Measurements from ENCODE around the gene TINAG. TPM values are rescaled to one million over a fixed set of nuclear protein-coding genes. Genes with fewer than 3 reads are reported as not detected.

Gene TINAG
- total and polyA plus RNA-seq, 12 donors: not detected

DNA sequence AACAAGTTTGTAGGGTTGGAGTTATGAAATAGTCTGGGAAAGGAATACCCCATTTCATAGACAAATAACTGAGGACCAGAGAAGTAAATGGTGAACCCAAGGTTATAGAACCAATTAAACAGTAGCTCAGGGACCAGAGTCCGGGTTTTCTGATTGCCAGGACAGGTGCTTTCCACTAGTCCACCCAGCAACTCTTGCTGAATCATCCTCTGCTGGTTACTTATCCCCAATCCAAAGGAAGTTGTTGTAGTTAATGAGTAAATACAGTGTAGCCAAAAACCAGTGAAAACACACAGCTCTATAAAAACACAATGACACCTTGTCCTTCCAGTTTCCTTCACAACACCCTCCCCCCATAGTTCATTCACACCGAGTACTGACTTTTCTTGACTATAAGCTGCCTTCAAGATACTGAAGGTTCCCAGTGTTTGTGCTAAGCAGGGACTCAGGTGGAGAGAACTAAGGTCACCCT is 766 bp upstream of the TINAG start:
- intact Hi-C loops (cut with DNase I): no loop called here
- DNase-seq: no peak
- no peaks in the 10 kb centered on the region for H3K36me3 ChIP-seq (replicated peaks in 1 of 2)
- H3K4me3 ChIP-seq: no peak overlapping the region
- H3K27ac ChIP-seq: no peak overlapping the region
- no peak for TF ChIP-seq POLR2A (IDR thresholded peaks at IDR 0.05)
- TF ChIP-seq, protein P1, sequence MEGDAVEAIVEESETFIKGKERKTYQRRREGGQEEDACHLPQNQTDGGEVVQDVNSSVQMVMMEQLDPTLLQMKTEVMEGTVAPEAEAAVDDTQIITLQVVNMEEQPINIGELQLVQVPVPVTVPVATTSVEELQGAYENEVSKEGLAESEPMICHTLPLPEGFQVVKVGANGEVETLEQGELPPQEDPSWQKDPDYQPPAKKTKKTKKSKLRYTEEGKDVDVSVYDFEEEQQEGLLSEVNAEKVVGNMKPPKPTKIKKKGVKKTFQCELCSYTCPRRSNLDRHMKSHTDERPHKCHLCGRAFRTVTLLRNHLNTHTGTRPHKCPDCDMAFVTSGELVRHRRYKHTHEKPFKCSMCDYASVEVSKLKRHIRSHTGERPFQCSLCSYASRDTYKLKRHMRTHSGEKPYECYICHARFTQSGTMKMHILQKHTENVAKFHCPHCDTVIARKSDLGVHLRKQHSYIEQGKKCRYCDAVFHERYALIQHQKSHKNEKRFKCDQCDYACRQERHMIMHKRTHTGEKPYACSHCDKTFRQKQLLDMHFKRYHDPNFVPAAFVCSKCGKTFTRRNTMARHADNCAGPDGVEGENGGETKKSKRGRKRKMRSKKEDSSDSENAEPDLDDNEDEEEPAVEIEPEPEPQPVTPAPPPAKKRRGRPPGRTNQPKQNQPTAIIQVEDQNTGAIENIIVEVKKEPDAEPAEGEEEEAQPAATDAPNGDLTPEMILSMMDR (IDR thresholded peaks at IDR 0.05): no peak
- 55 to 69% (median 67%) methylated on average over 2 of the region's 2 CpGs for WGBS, 4 donors
- no peaks in the 10 kb centered on the region for H3K4me1 ChIP-seq (replicated peaks in 1 of 2)
- H3K27me3 ChIP-seq: no peaks in the 10 kb centered on the region
- H3K9me3 ChIP-seq (replicated peaks in 1 of 3): no peaks in the 10 kb centered on the region

DNA sequence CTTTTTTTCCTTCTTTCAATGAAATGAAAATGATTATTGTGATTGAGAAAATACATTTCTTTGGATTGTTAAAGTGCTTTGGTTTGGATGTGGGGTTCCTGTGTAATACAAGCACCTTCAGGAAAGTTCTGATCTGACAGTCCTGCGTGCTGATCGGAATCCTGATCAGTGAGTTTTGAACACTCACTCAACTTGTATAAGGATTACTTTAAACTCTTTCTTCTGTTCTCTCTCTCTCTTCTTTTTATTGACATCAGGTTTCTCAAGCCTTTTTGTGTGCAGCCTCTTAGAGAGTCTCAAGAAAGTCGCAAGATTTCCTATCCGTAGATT is 710 bp downstream of the TINAG start:
- no peak overlapping the region for H3K27ac ChIP-seq
- WGBS, 4 donors: 83 to 94% (median 89%) methylated on average over 4 of the region's 4 CpGs
- H3K9me3 ChIP-seq (replicated peaks in 1 of 3): no peaks in the 10 kb centered on the region
- H3K4me3 ChIP-seq: no peak overlapping the region
- H3K36me3 ChIP-seq (replicated peaks in 1 of 2): no peaks in the 10 kb centered on the region
- no peak for DNase-seq
- no peaks in the 10 kb centered on the region for H3K4me1 ChIP-seq (replicated peaks in 1 of 2)
- TF ChIP-seq, protein P1 (IDR thresholded peaks at IDR 0.05): no peak
- TF ChIP-seq POLR2A (IDR thresholded peaks at IDR 0.05): no peak
- no peaks in the 10 kb centered on the region for H3K27me3 ChIP-seq
- intact Hi-C loops (cut with DNase I): no loop called here

DNA sequence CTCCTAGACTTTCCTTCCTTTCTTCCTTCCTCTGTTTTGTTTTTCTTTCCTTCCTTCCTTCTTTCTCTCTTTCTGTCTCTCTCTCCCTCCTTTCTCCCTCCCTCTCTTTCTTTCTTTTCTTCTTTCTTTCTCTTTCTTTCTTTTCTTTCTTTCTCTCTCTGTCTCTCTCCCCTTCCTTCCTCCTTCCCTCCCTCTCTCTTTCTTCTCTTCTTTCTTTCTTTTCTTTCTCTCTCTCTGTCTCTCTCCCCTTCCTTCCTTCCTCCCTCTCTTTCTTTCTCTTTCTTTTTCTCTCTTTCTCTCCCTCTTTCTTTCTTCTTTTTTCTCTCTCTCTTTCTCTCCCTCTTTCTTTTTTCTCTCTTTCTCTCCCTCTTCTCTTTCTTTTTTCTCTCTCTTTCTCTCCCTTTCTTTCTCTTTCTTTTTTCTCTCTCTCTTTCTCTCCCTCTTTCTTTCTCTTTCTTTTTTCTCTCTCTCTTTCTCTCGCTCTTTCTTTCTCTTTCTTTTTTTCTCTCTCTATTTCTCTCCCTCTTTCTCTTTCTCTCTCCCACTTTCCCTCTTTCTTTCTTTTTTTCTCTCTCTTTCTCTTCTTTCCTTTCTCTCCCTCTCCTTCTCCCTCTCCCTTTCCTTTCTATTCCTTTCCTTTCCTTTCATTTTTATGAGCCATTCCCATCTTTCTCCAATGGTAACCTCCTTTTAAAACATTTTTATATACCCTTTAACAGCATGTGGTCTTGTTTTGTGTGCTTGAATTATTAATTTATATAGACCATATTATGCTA is 2.3 kb downstream of the TINAG start:
- no peak for TF ChIP-seq POLR2A (IDR thresholded peaks at IDR 0.05)
- TF ChIP-seq, protein P1 (IDR thresholded peaks at IDR 0.05): no peak
- Histone ChIP-seq H3K36me3 (replicated peaks in 1 of 2) (no peaks in the 10 kb centered on the region), H3K9me3 (replicated peaks in 1 of 3) (no peaks in the 10 kb centered on the region), H3K27ac (no peak overlapping the region), H3K4me3 (no peak overlapping the region), H3K4me1 (replicated peaks in 1 of 2) (no peaks in the 10 kb centered on the region), H3K27me3 (no peaks in the 10 kb centered on the region)
- intact Hi-C loops (cut with DNase I): no loop called here
- DNase-seq: no peak
- 74 to 85% (median 76%) methylated on average over 1 of the region's 1 CpG for WGBS, 4 donors

DNA sequence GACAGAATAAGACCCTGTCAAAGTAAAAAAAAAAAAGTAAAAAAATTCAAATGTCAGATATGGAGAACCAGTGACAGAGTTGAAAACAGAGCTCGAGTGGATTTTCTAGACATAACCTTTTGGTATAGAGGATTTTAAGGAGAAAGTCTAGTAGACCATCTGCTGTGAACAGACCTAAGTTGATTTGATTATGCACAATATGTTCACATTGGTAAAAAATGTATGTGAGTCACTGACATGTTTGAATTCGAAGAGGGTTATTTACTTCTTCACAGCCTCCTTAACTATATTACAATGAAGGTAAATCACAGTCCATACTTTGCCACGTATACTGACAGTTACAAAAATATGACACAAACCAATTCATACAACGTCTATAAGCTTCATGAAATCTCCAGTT is 7.4 kb downstream of the TINAG start:
- Histone ChIP-seq H3K9me3 (replicated peaks in 1 of 3) (no peaks in the 10 kb centered on the region), H3K36me3 (replicated peaks in 1 of 2) (no peaks in the 10 kb centered on the region), H3K27ac (no peak overlapping the region), H3K4me1 (replicated peaks in 1 of 2) (no peaks in the 10 kb centered on the region), H3K4me3 (no peak overlapping the region), H3K27me3 (no peaks in the 10 kb centered on the region)
- WGBS, 4 donors: 66 to 76% (median 74%) methylated on average over 4 of the region's 4 CpGs
- DNase-seq: no peak
- no peak for TF ChIP-seq POLR2A (IDR thresholded peaks at IDR 0.05)
- TF ChIP-seq, protein P1 (IDR thresholded peaks at IDR 0.05): no peak
- intact Hi-C loops (cut with DNase I): no loop called here

All from adrenal gland (tissue), 12 donors.